GM23248 (cell line): Measurements from ENCODE around the gene GDPD4. TPM values are rescaled to one million over a fixed set of nuclear protein-coding genes. Genes with fewer than 3 reads are reported as not detected.

Experiments
- DNase-seq: peaks from one replicate; pipeline ENCODE4 v3.0.0-alpha.2; 2015
- H2AFZ ChIP-seq: fragments of 200-600 bp; sonication (generic); 2 replicates; pipeline ENCODE4 v1.6.1; 2016; ENCODE audit warnings: antibody characterized with exemption
- H3F3A ChIP-seq: fragments of 200-600 bp; sonication (generic); 2 replicates; pipeline ENCODE4 v1.6.1; 2016; ENCODE audit warnings: mild to moderate bottlenecking, antibody characterized with exemption, mixed run types; ENCODE audit not compliant: insufficient read depth
- H3K27ac ChIP-seq: fragments of 200-600 bp; sonication (generic); 2 replicates; pipeline ENCODE4 v1.5.1; 2016; ENCODE audit warnings: mild to moderate bottlenecking
- H3K27me3 ChIP-seq: fragments of 200-600 bp; sonication (generic); replicated peaks from 2 replicates; pipeline ENCODE4 v1.6.1; 2016; ENCODE audit warnings: mild to moderate bottlenecking; ENCODE audit not compliant: insufficient read depth
- H3K36me3 ChIP-seq: fragments of 200-600 bp; sonication (generic); 2 replicates; pipeline ENCODE4 v1.6.1; 2016; ENCODE audit warnings: low read depth, mild to moderate bottlenecking
- H3K4me1 ChIP-seq: fragments of 200-600 bp; sonication (generic); 2 replicates; pipeline ENCODE4 v1.6.1; 2016; ENCODE audit warnings: mild to moderate bottlenecking; ENCODE audit not compliant: insufficient read depth
- H3K4me2 ChIP-seq: fragments of 200-600 bp; sonication (generic); one replicate; pipeline ENCODE4 v1.6.1; 2016; ENCODE audit warnings: mild to moderate bottlenecking; ENCODE audit not compliant: unreplicated experiment
- H3K4me3 ChIP-seq: fragments of 200-600 bp; sonication (generic); 2 replicates; pipeline ENCODE4 v1.5.1; 2016; ENCODE audit warnings: mild to moderate bottlenecking
- H3K79me2 ChIP-seq: fragments of 200-600 bp; sonication (generic); 2 replicates; pipeline ENCODE4 v1.6.1; 2016; ENCODE audit warnings: mild to moderate bottlenecking; ENCODE audit not compliant: insufficient read depth
- H3K9ac ChIP-seq: fragments of 200-600 bp; sonication (generic); 2 replicates; pipeline ENCODE4 v1.6.1; 2016; ENCODE audit warnings: mild to moderate bottlenecking
- H3K9me2 ChIP-seq: fragments of 200-600 bp; sonication (generic); 2 replicates; pipeline ENCODE4 v1.6.1; 2016; ENCODE audit warnings: mixed run types, mild to moderate bottlenecking, moderate library complexity; ENCODE audit not compliant: insufficient read depth
- H3K9me3 ChIP-seq: fragments of 200-600 bp; sonication (generic); one replicate; pipeline ENCODE4 v1.6.1; 2017; ENCODE audit warnings: low read depth
- H4K20me1 ChIP-seq: fragments of 200-600 bp; sonication (generic); 2 replicates; pipeline ENCODE4 v1.6.0; 2016; ENCODE audit not compliant: insufficient read depth
- EZH2 ChIP-seq: fragments of 200-600 bp; sonication (generic); IDR thresholded peaks from 2 replicates; pipeline ENCODE4 v1.6.1; 2018; ENCODE audit warnings: antibody characterized with exemption, mild to moderate bottlenecking; ENCODE audit not compliant: insufficient read depth, poor library complexity, severe bottlenecking
- EZH2phosphoT487 ChIP-seq: fragments of 200-600 bp; sonication (generic); IDR thresholded peaks from 2 replicates; pipeline ENCODE4 v1.6.1; 2018; ENCODE audit warnings: antibody characterized with exemption, moderate library complexity, mild to moderate bottlenecking, low read depth; ENCODE audit not compliant: insufficient read depth
- WGBS, 2 experiments: methylation state at CpG; one replicate each; pipeline ENCODE4 v1.1.6; 2015 to 2017; ENCODE audit warnings: low lambda C conversion rate in 2 of 2, low coverage in 1 of 2; ENCODE audit errors: missing lambda C conversion rate in 2 of 2; 5-methylcytosine and 5-hydroxymethylcytosine counted together
- in situ Hi-C: fragments of 300-500 bp; cut with MboI; formaldehyde crosslinking; loops from 2 replicates; pipeline ENCODE4 v1.15.0; 2020
- polyA plus RNA-seq: library from polyadenylated mRNA; unstranded; fragments of >200 nt; fragmentation: Nextera tagmentation; extraction: Ambion mirVana; gene quantifications from 2 replicates; pipeline ENCODE4 v1.2.1, GENCODE V29; 2016
- total RNA-seq: library from RNA; depleted of rRNA; stranded (reverse); fragments of >200 nt; shearing (Covaris generic); gene quantifications from 2 replicates; pipeline ENCODE4 v1.2.3, GENCODE V29; 2014; rRNA removed

Gene GDPD4
- total and polyA plus RNA-seq, 2 experiments from 2014 or later = not detected

DNA sequence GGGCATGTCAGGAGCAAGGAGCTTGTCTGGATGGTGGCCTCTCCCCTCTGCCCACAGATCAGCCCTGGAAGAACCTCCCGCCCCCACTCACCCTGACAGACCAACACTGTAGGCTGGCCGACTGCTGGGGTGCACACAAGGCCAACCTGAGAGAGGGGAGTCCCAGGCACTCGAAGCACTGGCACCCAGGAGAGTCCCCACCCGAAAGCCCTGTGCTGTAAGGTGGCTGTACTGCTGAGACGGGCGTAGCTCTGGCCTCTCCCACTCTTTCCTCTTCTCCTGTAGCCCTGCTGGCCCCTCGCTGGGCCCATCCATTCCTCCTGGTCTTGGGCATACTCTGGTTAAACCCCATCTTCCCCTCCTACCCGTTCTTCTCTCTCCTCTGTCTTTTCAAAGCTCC is 133.7 kb downstream of the GDPD4 start:
- in situ Hi-C loops = no loop called here
- Histone ChIP-seq H3K4me1 (no peaks in the 10 kb centered on the region), H3K36me3 (no peaks in the 10 kb centered on the region), H3K79me2 (no peaks in the 10 kb centered on the region), H3K4me3 (no peak overlapping the region), H3K9me3 (no peaks in the 10 kb centered on the region), H3K9me2 (no peaks in the 10 kb centered on the region), H2AFZ (no peak overlapping the region), H3K27me3 (no peaks in the 10 kb centered on the region; the same call in none of the 2 replicates), H4K20me1 (no peaks in the 10 kb centered on the region), H3K9ac (no peak overlapping the region), H3F3A (no peaks in the 10 kb centered on the region), H3K27ac (no peak overlapping the region), H3K4me2 (no peak overlapping the region)
- 64 to 69% methylated on average over 8 of the region's 8 CpGs for WGBS, 2 experiments
- TF ChIP-seq EZH2 = no peak
- TF ChIP-seq EZH2phosphoT487 = no peak
- DNase-seq = no peak

DNA sequence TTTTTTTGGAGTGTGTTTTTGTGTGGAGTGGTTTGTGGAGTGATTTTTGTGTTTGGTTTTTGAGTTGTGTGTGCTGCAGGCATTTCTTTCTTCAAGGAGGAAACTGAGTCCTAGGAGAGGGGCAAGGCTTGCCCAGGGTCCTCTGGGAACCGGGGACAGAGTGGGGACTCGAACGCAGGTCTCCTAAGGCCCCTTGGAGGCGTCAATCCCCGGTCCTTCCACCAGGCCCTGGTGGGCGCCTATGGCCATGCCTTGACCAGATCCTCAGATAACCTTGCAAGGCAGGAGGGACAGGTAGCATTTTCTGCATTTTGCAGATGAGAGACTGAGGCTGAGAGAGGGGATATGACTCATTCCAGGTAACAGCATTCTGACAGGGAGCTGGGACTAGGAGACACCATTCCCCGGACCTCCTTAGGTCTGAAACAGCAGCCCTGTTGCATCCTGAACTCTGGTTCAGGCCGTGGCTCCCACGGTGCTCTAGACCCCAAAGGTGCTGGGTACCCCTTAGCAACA is 134.3 kb downstream of the GDPD4 start:
- in situ Hi-C loops = no loop called here
- 78 to 80% methylated on average over 9 of the region's 9 CpGs for WGBS, 2 experiments

More for the DNA sequence above, 134.3 kb downstream of the GDPD4 start:
- Histone ChIP-seq H3K4me3 (no peak overlapping the region), H3K4me1 (no peaks in the 10 kb centered on the region), H2AFZ (no peak overlapping the region), H3K27ac (no peak overlapping the region), H3K27me3 (no peaks in the 10 kb centered on the region; the same call in none of the 2 replicates), H3K9ac (no peak overlapping the region), H3K79me2 (no peaks in the 10 kb centered on the region), H3K4me2 (no peak overlapping the region), H4K20me1 (no peaks in the 10 kb centered on the region), H3K9me2 (no peaks in the 10 kb centered on the region), H3K36me3 (no peaks in the 10 kb centered on the region), H3K9me3 (no peaks in the 10 kb centered on the region), H3F3A (no peaks in the 10 kb centered on the region)
- TF ChIP-seq EZH2phosphoT487 (no peak), EZH2 (no peak)
- DNase-seq = no peak

Other genes with a start within 250 kb of the GDPD4 start
- 22.4 and 27.7 TPM in 2 replicates for gene CAPN5, start 234.7 kb downstream of the GDPD4 start, total RNA-seq
- 17.8 and 18.3 TPM in 2 replicates for gene CAPN5, start 234.7 kb downstream of the GDPD4 start, polyA plus RNA-seq
- not detected in 2 replicates for gene OMP, start 198.8 kb downstream of the GDPD4 start, total RNA-seq
- gene OMP, start 198.8 kb downstream of the GDPD4 start, polyA plus RNA-seq = not detected in 2 replicates
- gene MYO7A, start 173.4 kb downstream of the GDPD4 start, total RNA-seq = not detected in 2 replicates
- gene MYO7A, start 173.4 kb downstream of the GDPD4 start, polyA plus RNA-seq = not detected in 2 replicates
- 20.3 and 42.2 TPM in 2 replicates for gene PAK1, start 172.4 kb upstream of the GDPD4 start, total RNA-seq
- gene PAK1, start 172.4 kb upstream of the GDPD4 start, polyA plus RNA-seq = 21.0 and 23.8 TPM in 2 replicates